RPMI8226 (cell line): ENCODE data around the gene MGRN1.
"Not testable (repeated sequence)": the region's sequence is repeated elsewhere in the genome, so short reads cannot be mapped to it uniquely, and the experiment has no call there.

Experiments used
- DNase-seq: peaks from one replicate; pipeline ENCODE4 v3.0.0-alpha.2; 2015

Gene MGRN1

GRCh38 chr16:4701791-4702465 is 77.3 kb downstream of the MGRN1 start:
- no peak for DNase-seq

- DNase-seq = no peak
Observed at GRCh38 chr16:4702466-4702808, 77.8 kb downstream of the MGRN1 start.

- no peak for DNase-seq
Observed at GRCh38 chr16:4703906-4704305, 79.3 kb downstream of the MGRN1 start.

GRCh38 chr16:4704491-4704890 is 79.9 kb downstream of the MGRN1 start:
- no peak for DNase-seq

- DNase-seq = no peak
Observed at GRCh38 chr16:4704913-4705312, 80.3 kb downstream of the MGRN1 start.

GRCh38 chr16:4706871-4707270 is 82.2 kb downstream of the MGRN1 start:
- no peak for DNase-seq

- no peak for DNase-seq
Observed at GRCh38 chr16:4709481-4709880, 84.9 kb downstream of the MGRN1 start.

- DNase-seq = no peak
Observed at GRCh38 chr16:4713663-4714501, 89.3 kb downstream of the MGRN1 start.

- no peak for DNase-seq
Observed at GRCh38 chr16:4714996-4715395, 90.4 kb downstream of the MGRN1 start.

- no peak for DNase-seq
Observed at GRCh38 chr16:4718466-4718865, 93.8 kb downstream of the MGRN1 start.

GRCh38 chr16:4723071-4723767 is 98.6 kb downstream of the MGRN1 start:
- no peak for DNase-seq

- DNase-seq = no peak
Observed at GRCh38 chr16:4724661-4725270, 100.1 kb downstream of the MGRN1 start.

- DNase-seq = no peak
Observed at GRCh38 chr16:4726616-4727015, 102.0 kb downstream of the MGRN1 start.

- no peak for DNase-seq
Observed at GRCh38 chr16:4728676-4729075, 104.0 kb downstream of the MGRN1 start.

- DNase-seq = no peak
Observed at GRCh38 chr16:4729876-4730275, 105.2 kb downstream of the MGRN1 start.

- DNase-seq = no peak
Observed at GRCh38 chr16:4733211-4733742, 108.7 kb downstream of the MGRN1 start.

GRCh38 chr16:4733747-4734062 is 109.1 kb downstream of the MGRN1 start:
- DNase-seq = no peak

- DNase-seq = peak; percentile 95
Observed at GRCh38 chr16:4734063-4734729, 109.6 kb downstream of the MGRN1 start, which contains the start of the genes ANKS3 and DNAAF8. Gene ANKS3, minus strand, starts transcription at chr16:4734271. Its CDS starts 4,122 bp downstream, at chr16:4730149. Gene DNAAF8, plus strand, starts transcription at chr16:4734537. Its CDS starts 1,978 bp downstream, at chr16:4736515.

GRCh38 chr16:4734730-4735535 is 110.3 kb downstream of the MGRN1 start:
- DNase-seq = peak; percentile 92

- no peak for DNase-seq
Observed at GRCh38 chr16:4736546-4736945, 111.9 kb downstream of the MGRN1 start.

GRCh38 chr16:4737545-4737944 is 112.9 kb downstream of the MGRN1 start:
- DNase-seq = no peak

- not testable (repeated sequence) for DNase-seq
Observed at GRCh38 chr16:4738370-4738769, 113.7 kb downstream of the MGRN1 start.
